Activated CD4-positive, CD25-positive, alpha-beta regulatory T cell treated with anti-CD3 and anti-CD28 coated beads, Interleukin-2, amount 50 U/mL, for 72 hours (primary cell): Measurements from ENCODE around the gene PLA2G4B.

Experiments used
- DNase-seq: peaks from one replicate; pipeline ENCODE4 v3.0.0; 2021

The PLA2G4B gene

GRCh38 chr15:41838400-41838897 lies at the start of gene PLA2G4B:
Gene PLA2G4B, plus strand, starts transcription at chr15:41838847. Its CDS starts 67 bp downstream, at chr15:41838914.
- DNase-seq = no peak

GRCh38 chr15:41789236-41789635 lies 49.4 kb upstream of the PLA2G4B start:
- DNase-seq = no peak

GRCh38 chr15:41789662-41790061 lies 49.0 kb upstream of the PLA2G4B start:
- DNase-seq = no peak

- DNase-seq = no peak
These were observed 48.5 kb upstream of the PLA2G4B start for GRCh38 chr15:41790169-41790568.

GRCh38 chr15:41790756-41791546 lies 47.7 kb upstream of the PLA2G4B start:
- DNase-seq = no peak

GRCh38 chr15:41791547-41791937 lies 47.1 kb upstream of the PLA2G4B start:
- no peak for DNase-seq

GRCh38 chr15:41792000-41792637 lies 46.5 kb upstream of the PLA2G4B start:
- DNase-seq = no peak

- no peak for DNase-seq
These were observed 44.6 kb upstream of the PLA2G4B start for GRCh38 chr15:41794081-41794480.

GRCh38 chr15:41795996-41796856 lies 42.4 kb upstream of the PLA2G4B start:
- DNase-seq = no peak

GRCh38 chr15:41797201-41797944 lies 41.3 kb upstream of the PLA2G4B start:
- no peak for DNase-seq

- no peak for DNase-seq
These were observed 39.8 kb upstream of the PLA2G4B start for GRCh38 chr15:41798607-41799487.

GRCh38 chr15:41799488-41799805 lies 39.2 kb upstream of the PLA2G4B start:
- no peak for DNase-seq

GRCh38 chr15:41801185-41801584 lies 37.5 kb upstream of the PLA2G4B start:
- no peak for DNase-seq

GRCh38 chr15:41801850-41802455 lies 36.7 kb upstream of the PLA2G4B start:
- no peak for DNase-seq

GRCh38 chr15:41804361-41804760 lies 34.3 kb upstream of the PLA2G4B start:
- peak; percentile 12 for DNase-seq

- no peak for DNase-seq
These were observed 33.6 kb upstream of the PLA2G4B start for GRCh38 chr15:41804916-41805666.

GRCh38 chr15:41805711-41806110 lies 32.9 kb upstream of the PLA2G4B start:
- peak; percentile 17 for DNase-seq

GRCh38 chr15:41806291-41807181 lies 32.1 kb upstream of the PLA2G4B start:
- DNase-seq = peak; percentile 17

- DNase-seq = no peak
These were observed 29.5 kb upstream of the PLA2G4B start for GRCh38 chr15:41809121-41809520.
